Coronary artery (tissue), 2 donors: Measurements from ENCODE around the gene WDR11.

ENCODE experiments used
- DNase-seq: peaks from one replicate; pipeline ENCODE4 v3.0.0-alpha.2; 2017; ENCODE audit warnings: low spot score
- H3K27ac ChIP-seq, 2 donors: fragments of 200-600 bp; sonication (generic); one replicate each; pipeline ENCODE4 v1.5.1; 2016 to 2019
- H3K4me3 ChIP-seq: fragments of 200-600 bp; sonication (generic); 2 replicates; pipeline ENCODE4 v1.5.1; 2016; ENCODE audit warnings: mild to moderate bottlenecking, moderate library complexity
- CTCF ChIP-seq: fragments of 200-600 bp; sonication (generic); IDR thresholded peaks from one replicate; pipeline ENCODE4 v1.5.1; 2019; ENCODE audit warnings: antibody characterized with exemption

The WDR11 gene

GRCh38 chr10:120850911-120851865 is at the start of gene WDR11:
WDR11 (plus strand) TSS chr10:120851362; CDS start chr10:120851421, 59 bp downstream.
- Histone ChIP-seq H3K4me3 (peak within 1 kb of the TSS; percentile 94), H3K27ac (peak within 1 kb of the TSS; percentile 56 to 87)
- peak; percentile 90 for DNase-seq
- TF ChIP-seq CTCF = no peak

- H3K27ac ChIP-seq = no peak overlapping the region
- TF ChIP-seq CTCF = no peak
- DNase-seq = no peak
- H3K4me3 ChIP-seq = no peak overlapping the region
Measured at GRCh38 chr10:120802935-120803334, 48.2 kb upstream of the WDR11 start.

DNA sequence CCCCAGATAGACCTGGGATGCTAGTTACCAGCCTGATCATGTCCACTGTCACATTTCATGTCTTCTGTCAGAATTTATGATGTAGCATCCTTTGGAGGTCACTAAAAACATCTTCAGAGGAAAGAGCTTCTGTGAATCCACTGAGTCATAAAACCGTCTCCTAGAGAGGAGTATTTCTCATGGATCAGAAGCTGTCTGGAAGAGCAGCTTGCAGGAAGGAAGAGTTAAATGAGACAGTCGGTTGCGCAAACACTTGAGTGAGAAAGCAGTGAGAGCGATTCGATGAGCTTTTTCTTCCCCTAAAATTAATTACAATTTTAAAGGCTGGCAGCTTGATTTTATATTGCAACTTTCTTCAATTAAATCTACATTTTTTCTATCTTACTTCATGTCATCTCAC is 47.2 kb upstream of the WDR11 start:
- DNase-seq = no peak
- no peak overlapping the region for H3K27ac ChIP-seq
- TF ChIP-seq CTCF = no peak
- H3K4me3 ChIP-seq = no peak overlapping the region

- Histone ChIP-seq H3K27ac (no peak overlapping the region), H3K4me3 (no peak overlapping the region)
- no peak for TF ChIP-seq CTCF
- no peak for DNase-seq
Measured at GRCh38 chr10:120805014-120805812, 45.9 kb upstream of the WDR11 start.

DNA sequence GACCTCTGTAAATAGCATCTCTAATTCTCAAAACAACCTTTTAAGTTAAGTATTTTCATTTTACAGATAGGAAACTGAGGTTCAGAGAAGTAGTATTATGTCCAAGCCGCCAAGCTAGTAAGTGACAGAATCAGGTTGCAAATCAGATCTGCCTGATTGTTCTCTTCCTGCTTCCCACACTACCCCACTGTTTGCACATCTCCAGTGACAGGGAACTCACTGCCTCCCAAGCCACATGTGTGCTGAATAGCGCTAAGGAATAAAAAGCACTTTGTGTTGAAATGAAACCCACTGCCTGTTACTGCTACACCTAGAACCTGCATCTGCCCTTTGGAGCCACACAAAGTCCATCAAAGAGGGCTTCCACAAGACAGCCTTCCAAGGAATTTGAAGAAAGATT is 45.1 kb upstream of the WDR11 start:
- TF ChIP-seq CTCF = no peak
- H3K4me3 ChIP-seq = no peak overlapping the region
- H3K27ac ChIP-seq = no peak overlapping the region
- DNase-seq = no peak

DNA sequence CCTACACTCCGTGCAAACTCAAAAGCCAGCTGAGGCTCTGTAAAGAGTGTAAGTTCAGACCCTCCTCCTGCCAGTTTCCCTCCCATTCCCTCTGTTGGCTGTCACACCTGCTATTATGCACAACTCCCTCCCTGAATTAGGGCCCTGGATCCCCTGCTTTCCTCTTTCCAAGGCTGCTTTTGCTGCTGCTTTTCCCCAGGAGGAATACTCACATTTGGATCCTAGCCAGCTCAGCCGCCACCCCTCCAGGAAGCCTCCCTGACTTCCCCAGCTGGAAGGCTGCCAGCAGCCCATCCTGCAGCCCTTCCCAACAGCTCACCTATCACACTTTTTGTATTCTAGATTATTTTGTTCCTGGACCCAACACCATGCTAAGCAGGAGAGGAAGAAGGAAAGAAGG is 40.9 kb upstream of the WDR11 start:
- Histone ChIP-seq H3K27ac (no peak overlapping the region), H3K4me3 (no peak overlapping the region)
- no peak for TF ChIP-seq CTCF
- DNase-seq = no peak
